Measurements from ENCODE around the gene KRTAP12-1. TPM values are rescaled to one million over a fixed set of nuclear protein-coding genes. Genes with fewer than 3 reads are reported as not detected.

The KRTAP12-1 gene
- total RNA-seq, 1 experiment from 2014 or later, result not detected

GRCh38 chr21:44636209-44637017 lies 45.5 kb downstream of the KRTAP12-1 start:
- CTCF ChIA-PET, result no interaction called here
- Histone ChIP-seq H3K4me3 (no peak overlapping the region), H3K27ac (no peak overlapping the region), H3K36me3 (ENCODE audit: low read depth) (no peaks in the 10 kb centered on the region), H3F3A (ENCODE audit: insufficient read depth, low read depth) (no peaks in the 10 kb centered on the region), H3K9me3 (ENCODE audit: insufficient read depth, low read depth) (no peaks in the 10 kb centered on the region), H2AFZ (no peak overlapping the region), H3K4me2 (no peak overlapping the region), H3K4me1 (replicated peaks; ENCODE audit: insufficient read depth) (no peaks in the 10 kb centered on the region), H4K20me1 (ENCODE audit: insufficient read depth) (no peaks in the 10 kb centered on the region), H3K9me2 (ENCODE audit: insufficient read depth) (no peaks in the 10 kb centered on the region), H3K27me3 (ENCODE audit: insufficient read depth, low read depth) (peaks cover 39% of the 10 kb centered on the region), H3K79me2 (ENCODE audit: low read depth) (no peaks in the 10 kb centered on the region)
- no peak for DNase-seq
- intact Hi-C loops (cut with micrococcal nuclease; ENCODE audit: unreplicated experiment), result no loop called here
- POLR2A ChIA-PET (ENCODE audit: unreplicated experiment), result no interaction called here
- TF ChIP-seq EZH2 (IDR thresholded peaks at IDR 0.05; ENCODE audit: low read depth) (no peak), CTCF (conservative IDR thresholded peaks at IDR 0.05) (no peak)
- BruUV-seq (replicated peaks), result no TSS peak

GRCh38 chr21:44632067-44632466 lies 49.9 kb downstream of the KRTAP12-1 start:
- no peak overlapping the region for H3K4me2 ChIP-seq
- H3K9me3 ChIP-seq (ENCODE audit: insufficient read depth, low read depth), result no peaks in the 10 kb centered on the region
- no TSS peak for BruUV-seq (replicated peaks)
- no peaks in the 10 kb centered on the region for H3F3A ChIP-seq (ENCODE audit: insufficient read depth, low read depth)
- TF ChIP-seq CTCF (conservative IDR thresholded peaks at IDR 0.05) (no peak), EZH2 (IDR thresholded peaks at IDR 0.05; ENCODE audit: low read depth) (no peak)
- ChIA-PET POLR2A (ENCODE audit: unreplicated experiment) (no interaction called here), CTCF (no interaction called here)
- H3K79me2 ChIP-seq (ENCODE audit: low read depth), result no peaks in the 10 kb centered on the region
- H3K9me2 ChIP-seq (ENCODE audit: insufficient read depth), result no peaks in the 10 kb centered on the region
- no peak overlapping the region for H3K27ac ChIP-seq
- intact Hi-C loops (cut with micrococcal nuclease; ENCODE audit: unreplicated experiment), result no loop called here
- DNase-seq, result no peak
- no peaks in the 10 kb centered on the region for H3K36me3 ChIP-seq (ENCODE audit: low read depth)
- H2AFZ ChIP-seq, result no peak overlapping the region
- no peak overlapping the region for H3K4me3 ChIP-seq
- peaks cover 47% of the 10 kb centered on the region for H3K27me3 ChIP-seq (ENCODE audit: insufficient read depth, low read depth)
- no peaks in the 10 kb centered on the region for H4K20me1 ChIP-seq (ENCODE audit: insufficient read depth)
- no peaks in the 10 kb centered on the region for H3K4me1 ChIP-seq (replicated peaks; ENCODE audit: insufficient read depth)

Other genes with a start within 250 kb of the KRTAP12-1 start
- 0.35 and 0.48 TPM in 2 replicates for gene LRRC3, start 226.7 kb downstream of the KRTAP12-1 start, total RNA-seq (2021)
- gene KRTAP10-1, start 142.0 kb downstream of the KRTAP12-1 start, total RNA-seq (2021), result not detected in 2 replicates
- gene KRTAP10-2, start 130.7 kb downstream of the KRTAP12-1 start, total RNA-seq (2021), result not detected in 2 replicates
- not detected in 2 replicates for gene KRTAP10-3, start 123.4 kb downstream of the KRTAP12-1 start, total RNA-seq (2021)
- gene KRTAP10-4, start 108.4 kb downstream of the KRTAP12-1 start, total RNA-seq (2021), result not detected in 2 replicates
- gene KRTAP10-5, start 101.6 kb downstream of the KRTAP12-1 start, total RNA-seq (2021), result not detected in 2 replicates
- gene KRTAP10-6, start 89.7 kb downstream of the KRTAP12-1 start, total RNA-seq (2021), result not detected in 2 replicates
- not detected in 2 replicates for gene KRTAP10-7, start 81.6 kb downstream of the KRTAP12-1 start, total RNA-seq (2021)
- not detected in 2 replicates for gene KRTAP10-8, start 70.1 kb downstream of the KRTAP12-1 start, total RNA-seq (2021)
- gene KRTAP10-9, start 55.1 kb downstream of the KRTAP12-1 start, total RNA-seq (2021), result not detected in 2 replicates
- gene KRTAP10-10, start 44.8 kb downstream of the KRTAP12-1 start, total RNA-seq (2021), result not detected in 2 replicates
- gene KRTAP10-11, start 35.7 kb downstream of the KRTAP12-1 start, total RNA-seq (2021), result not detected in 2 replicates
- not detected in 2 replicates for gene KRTAP12-4, start 27.5 kb downstream of the KRTAP12-1 start, total RNA-seq (2021)
- gene KRTAP12-3, start 24.2 kb downstream of the KRTAP12-1 start, total RNA-seq (2021), result not detected in 2 replicates
- not detected in 2 replicates for gene KRTAP12-2, start 15.2 kb downstream of the KRTAP12-1 start, total RNA-seq (2021)
- not detected in 2 replicates for gene KRTAP10-12, start 15.0 kb upstream of the KRTAP12-1 start, total RNA-seq (2021)
- gene TSPEAR, start 29.4 kb upstream of the KRTAP12-1 start, total RNA-seq (2021), result not detected in 2 replicates
- 51.9 and 52.7 TPM in 2 replicates for gene UBE2G2, start 119.7 kb upstream of the KRTAP12-1 start, total RNA-seq (2021)
- gene SUMO3, start 135.9 kb upstream of the KRTAP12-1 start, total RNA-seq (2021), result 79.6 and 81.5 TPM in 2 replicates
- gene PTTG1IP, start 191.5 kb upstream of the KRTAP12-1 start, total RNA-seq (2021), result 162 and 174 TPM in 2 replicates
- gene ITGB2, start 238.7 kb upstream of the KRTAP12-1 start, total RNA-seq (2021), result 3.6 and 6.0 TPM in 2 replicates